ENCODE measurements around the gene SIKE1. TPM values are rescaled to one million over a fixed set of nuclear protein-coding genes. Genes with fewer than 3 reads are reported as not detected.

SIKE1 gene
- total RNA-seq, 1 experiment from 2014 or later: 60.7 TPM

- Histone ChIP-seq H3K4me3 (replicated peaks in 1 of 2; ENCODE audit: low read depth in 1 of 2, low read length in 2 of 2) (no peak overlapping the region), H3K9me2 (ENCODE audit: insufficient read depth) (no peaks in the 10 kb centered on the region), H3K4me2 (ENCODE audit: low read length) (no peak overlapping the region), H4K20me1 (ENCODE audit: insufficient read depth) (no peaks in the 10 kb centered on the region), H2AFZ (ENCODE audit: low read depth, low read length, poor library complexity, severe bottlenecking) (no peak overlapping the region), H3K79me2 (ENCODE audit: insufficient read depth, low read length) (no peaks in the 10 kb centered on the region), H3K4me1 (ENCODE audit: control insufficient read depth in 1 of 2, insufficient read depth in 2 of 2, low read length in 2 of 2) (no peaks in the 10 kb centered on the region), H3K27ac (ENCODE audit: low read depth, low read length) (no peak overlapping the region), H3K9me3 (ENCODE audit: control insufficient read depth in 1 of 2, insufficient read depth in 1 of 2, low read depth in 1 of 2, low read length in 2 of 2) (no peaks in the 10 kb centered on the region), H3K27me3 (ENCODE audit: insufficient read depth, low read length) (no peaks in the 10 kb centered on the region), H3K9ac (ENCODE audit: low read length) (no peak overlapping the region), H3K36me3 (ENCODE audit: control insufficient read depth in 1 of 2, insufficient read depth in 2 of 2, low read length in 2 of 2) (no peaks in the 10 kb centered on the region)
- intact Hi-C loops (cut with micrococcal nuclease): no loop called here
- no peak for TF ChIP-seq FOSL1 (IDR thresholded peaks at IDR 0.05; ENCODE audit: low read depth)
- TF ChIP-seq EZH2phosphoT487 (IDR thresholded peaks at IDR 0.05; ENCODE audit: borderline replicate concordance): no peak
- no peak for TF ChIP-seq CBX3 (IDR thresholded peaks at IDR 0.05; ENCODE audit: low read depth)
- no peak for TF ChIP-seq ATF3 (IDR thresholded peaks at IDR 0.05)
- TF ChIP-seq SIN3A (IDR thresholded peaks at IDR 0.05; ENCODE audit: low read depth): no peak
- TF ChIP-seq ZBTB33 (IDR thresholded peaks at IDR 0.05; ENCODE audit: extremely low read depth, insufficient replicate concordance, low read length): no peak
- TF ChIP-seq TCF7L2 (IDR thresholded peaks at IDR 0.05; ENCODE audit: borderline replicate concordance, extremely low read depth, insufficient read depth, insufficient read length): no peak
- ChIA-PET POLR2A (no interaction called here), RAD21 (ENCODE audit: low non-redundant PET in 1 of 2, low total read pairs in 2 of 2, uncharacterized antibody in 2 of 2, unreplicated experiment in 2 of 2) (no interaction called here), CTCF (no interaction called here)
- no TSS peak for BruUV-seq (replicated peaks)
- ATAC-seq: no peak
- no peak for DNase-seq (ENCODE audit: low read depth, low spot score)
Observed at GRCh38 chr1:114821978-114822377, 41.5 kb upstream of the SIKE1 start.

GRCh38 chr1:114820392-114820791 lies 39.9 kb upstream of the SIKE1 start:
- Histone ChIP-seq H3K27ac (ENCODE audit: low read depth, low read length) (no peak overlapping the region), H3K79me2 (ENCODE audit: insufficient read depth, low read length) (no peaks in the 10 kb centered on the region), H3K36me3 (ENCODE audit: control insufficient read depth in 1 of 2, insufficient read depth in 2 of 2, low read length in 2 of 2) (no peaks in the 10 kb centered on the region), H3K9ac (ENCODE audit: low read length) (no peak overlapping the region), H2AFZ (ENCODE audit: low read depth, low read length, poor library complexity, severe bottlenecking) (no peak overlapping the region), H3K4me2 (ENCODE audit: low read length) (no peak overlapping the region), H4K20me1 (ENCODE audit: insufficient read depth) (no peaks in the 10 kb centered on the region), H3K4me1 (ENCODE audit: control insufficient read depth in 1 of 2, insufficient read depth in 2 of 2, low read length in 2 of 2) (no peaks in the 10 kb centered on the region), H3K9me2 (ENCODE audit: insufficient read depth) (no peaks in the 10 kb centered on the region), H3K27me3 (ENCODE audit: insufficient read depth, low read length) (no peaks in the 10 kb centered on the region), H3K9me3 (ENCODE audit: control insufficient read depth in 1 of 2, insufficient read depth in 1 of 2, low read depth in 1 of 2, low read length in 2 of 2) (no peaks in the 10 kb centered on the region), H3K4me3 (replicated peaks in 1 of 2; ENCODE audit: low read depth in 1 of 2, low read length in 2 of 2) (no peak overlapping the region)
- ChIA-PET RAD21 (ENCODE audit: low non-redundant PET in 1 of 2, low total read pairs in 2 of 2, uncharacterized antibody in 2 of 2, unreplicated experiment in 2 of 2) (no interaction called here), POLR2A (no interaction called here), CTCF (no interaction called here)
- ATAC-seq (no peak), DNase-seq (ENCODE audit: low read depth, low spot score) (no peak)
- BruUV-seq (replicated peaks): no TSS peak
- intact Hi-C loops (cut with micrococcal nuclease): no loop called here
- TF ChIP-seq ZNF274 (IDR thresholded peaks at IDR 0.05; ENCODE audit: low read depth, low read length): no peak
- TF ChIP-seq EZH2 (IDR thresholded peaks at IDR 0.05): no peak
- TF ChIP-seq SP1 (IDR thresholded peaks at IDR 0.05; ENCODE audit: low read depth): no peak
- TF ChIP-seq MAX (IDR thresholded peaks at IDR 0.05): no peak
- no peak for TF ChIP-seq EGR1 (IDR thresholded peaks at IDR 0.05; ENCODE audit: low read depth)
- no peak for TF ChIP-seq CBX3 (IDR thresholded peaks at IDR 0.05; ENCODE audit: low read depth)
- no peak for TF ChIP-seq POLR2A (IDR thresholded peaks at IDR 0.05; ENCODE audit: borderline replicate concordance, extremely low read depth, insufficient read depth, insufficient read length)
- no peak for TF ChIP-seq RAD21 (IDR thresholded peaks at IDR 0.05; ENCODE audit: low read depth)
- TF ChIP-seq POLR2AphosphoS5 (IDR thresholded peaks at IDR 0.05; ENCODE audit: low read depth, low read length): no peak
- TF ChIP-seq FOSL1 (IDR thresholded peaks at IDR 0.05; ENCODE audit: low read depth): no peak
- TF ChIP-seq ZFX (IDR thresholded peaks at IDR 0.05): no peak
- no peak for TF ChIP-seq CTCF (IDR thresholded peaks at IDR 0.05 in 2 of 3, conservative IDR thresholded peaks at IDR 0.05 in 1 of 3; ENCODE audit: borderline replicate concordance in 1 of 3, insufficient read depth in 1 of 3, low read depth in 2 of 3, low read length in 2 of 3)
- TF ChIP-seq ATF3 (IDR thresholded peaks at IDR 0.05): no peak

Data from HCT116 (cell line).